ENCODE data around the gene HECTD4.
A peak's percentile ranks its signal among the peaks of the same experiment; 100 is the strongest.

The HECTD4 gene

GRCh38 chr12:112275207-112275606 is 107.0 kb downstream of the HECTD4 start:
- H3K27me3 Mint-ChIP-seq (ENCODE audit: low read depth) = no peaks in the 10 kb centered on the region
- no peak overlapping the region for H3K27ac Mint-ChIP-seq

DNA sequence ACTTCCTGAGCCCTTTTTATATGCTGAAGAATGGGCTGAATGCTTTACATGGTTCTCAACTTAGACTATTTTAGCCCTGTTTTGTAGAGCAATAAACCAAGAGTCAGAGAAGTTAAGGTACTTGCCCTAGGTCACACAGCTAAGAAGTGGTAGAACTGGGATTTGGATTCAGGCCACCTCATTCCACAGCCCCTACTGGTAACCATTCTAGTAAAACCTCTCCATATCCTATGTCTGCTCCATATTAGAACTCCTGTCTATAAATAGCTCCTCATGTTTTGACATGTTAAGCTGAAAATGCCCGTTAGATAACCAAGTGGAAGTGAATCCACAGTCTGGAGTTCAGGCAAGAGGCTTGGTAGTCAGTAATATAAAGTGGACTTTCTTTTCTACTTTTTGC is 111.6 kb downstream of the HECTD4 start:
- no peak overlapping the region for H3K27ac Mint-ChIP-seq
- H3K4me3 Mint-ChIP-seq = no peak overlapping the region
- no peaks in the 10 kb centered on the region for H3K9me3 Mint-ChIP-seq
- no peaks in the 10 kb centered on the region for H3K27me3 Mint-ChIP-seq (ENCODE audit: low read depth)
- no peaks in the 10 kb centered on the region for H3K4me1 Mint-ChIP-seq
- TF ChIP-seq, protein P1, sequence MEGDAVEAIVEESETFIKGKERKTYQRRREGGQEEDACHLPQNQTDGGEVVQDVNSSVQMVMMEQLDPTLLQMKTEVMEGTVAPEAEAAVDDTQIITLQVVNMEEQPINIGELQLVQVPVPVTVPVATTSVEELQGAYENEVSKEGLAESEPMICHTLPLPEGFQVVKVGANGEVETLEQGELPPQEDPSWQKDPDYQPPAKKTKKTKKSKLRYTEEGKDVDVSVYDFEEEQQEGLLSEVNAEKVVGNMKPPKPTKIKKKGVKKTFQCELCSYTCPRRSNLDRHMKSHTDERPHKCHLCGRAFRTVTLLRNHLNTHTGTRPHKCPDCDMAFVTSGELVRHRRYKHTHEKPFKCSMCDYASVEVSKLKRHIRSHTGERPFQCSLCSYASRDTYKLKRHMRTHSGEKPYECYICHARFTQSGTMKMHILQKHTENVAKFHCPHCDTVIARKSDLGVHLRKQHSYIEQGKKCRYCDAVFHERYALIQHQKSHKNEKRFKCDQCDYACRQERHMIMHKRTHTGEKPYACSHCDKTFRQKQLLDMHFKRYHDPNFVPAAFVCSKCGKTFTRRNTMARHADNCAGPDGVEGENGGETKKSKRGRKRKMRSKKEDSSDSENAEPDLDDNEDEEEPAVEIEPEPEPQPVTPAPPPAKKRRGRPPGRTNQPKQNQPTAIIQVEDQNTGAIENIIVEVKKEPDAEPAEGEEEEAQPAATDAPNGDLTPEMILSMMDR (IDR thresholded peaks at IDR 0.05; ENCODE audit: unreplicated experiment in 3 of 3) = no peak
- peaks cover 55% of the 10 kb centered on the region for H3K36me3 Mint-ChIP-seq (ENCODE audit: low read depth)

More at GRCh38 chr12:112275207-112275606, 107.0 kb downstream of the HECTD4 start:
- no peaks in the 10 kb centered on the region for H3K4me1 Mint-ChIP-seq
- H3K4me3 Mint-ChIP-seq = no peak overlapping the region
- H3K36me3 Mint-ChIP-seq (ENCODE audit: low read depth) = peaks cover 43% of the 10 kb centered on the region
- TF ChIP-seq, protein P1 (IDR thresholded peaks at IDR 0.05; ENCODE audit: unreplicated experiment in 3 of 3) = no peak
- no peaks in the 10 kb centered on the region for H3K9me3 Mint-ChIP-seq

GRCh38 chr12:112266473-112266872 is 115.8 kb downstream of the HECTD4 start:
- Mint-ChIP-seq H3K4me3 (no peak overlapping the region), H3K27me3 (ENCODE audit: low read depth) (no peaks in the 10 kb centered on the region)

GRCh38 chr12:112261559-112261958 is 120.7 kb downstream of the HECTD4 start:
- Mint-ChIP-seq H3K9me3 (no peaks in the 10 kb centered on the region), H3K36me3 (ENCODE audit: low read depth) (peaks cover 49% of the 10 kb centered on the region), H3K4me3 (no peak overlapping the region), H3K27ac (no peak overlapping the region), H3K27me3 (ENCODE audit: low read depth) (no peaks in the 10 kb centered on the region), H3K4me1 (no peaks in the 10 kb centered on the region)
- TF ChIP-seq, protein P1 (IDR thresholded peaks at IDR 0.05; ENCODE audit: unreplicated experiment in 3 of 3) = peak; percentile 15 to 20 (median 17)

More at GRCh38 chr12:112266473-112266872, 115.8 kb downstream of the HECTD4 start:
- Mint-ChIP-seq H3K9me3 (no peaks in the 10 kb centered on the region), H3K4me1 (no peaks in the 10 kb centered on the region), H3K27ac (no peak overlapping the region), H3K36me3 (ENCODE audit: low read depth) (peaks cover 58% of the 10 kb centered on the region)
- TF ChIP-seq, protein P1 (IDR thresholded peaks at IDR 0.05; ENCODE audit: unreplicated experiment in 3 of 3) = no peak

DNA sequence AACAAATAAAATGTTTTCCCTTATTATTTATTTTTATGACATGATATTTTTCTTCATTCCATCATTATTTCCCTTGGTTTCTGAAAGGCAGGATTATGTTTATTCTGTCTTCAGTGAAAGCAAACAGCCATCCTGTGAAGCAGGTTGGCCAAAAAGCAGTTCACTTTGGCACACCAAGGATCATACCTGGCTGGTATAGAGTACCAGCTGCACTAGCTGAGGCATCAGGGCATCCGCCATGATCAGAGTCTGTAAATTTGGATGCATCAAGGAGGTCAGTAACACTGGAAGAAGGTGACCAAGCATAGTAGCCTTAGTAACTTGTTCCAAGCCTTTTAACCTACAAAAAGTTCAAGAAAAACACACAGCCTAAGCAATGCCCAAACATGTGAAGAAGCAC is 123.3 kb downstream of the HECTD4 start:
- H3K27ac Mint-ChIP-seq = no peak overlapping the region
- H3K4me3 Mint-ChIP-seq = no peak overlapping the region
- H3K9me3 Mint-ChIP-seq = no peaks in the 10 kb centered on the region

GRCh38 chr12:112256780-112257179 is 125.5 kb downstream of the HECTD4 start:
- Mint-ChIP-seq H3K27me3 (ENCODE audit: low read depth) (no peaks in the 10 kb centered on the region), H3K36me3 (ENCODE audit: low read depth) (peaks cover 61% of the 10 kb centered on the region), H3K27ac (no peak overlapping the region), H3K4me1 (peaks cover 6% of the 10 kb centered on the region), H3K9me3 (no peaks in the 10 kb centered on the region), H3K4me3 (no peak overlapping the region)
- TF ChIP-seq, protein P1 (IDR thresholded peaks at IDR 0.05; ENCODE audit: unreplicated experiment in 3 of 3) = no peak

More for the DNA sequence above, 123.3 kb downstream of the HECTD4 start:
- Mint-ChIP-seq H3K4me1 (peaks cover 6% of the 10 kb centered on the region), H3K36me3 (ENCODE audit: low read depth) (peaks cover 51% of the 10 kb centered on the region), H3K27me3 (ENCODE audit: low read depth) (no peaks in the 10 kb centered on the region)
- TF ChIP-seq, protein P1 (IDR thresholded peaks at IDR 0.05; ENCODE audit: unreplicated experiment in 3 of 3) = no peak

Data from nephron (organoid).